WTC11 (cell line): ENCODE data around the gene HECW1. TPM values are rescaled to one million over a fixed set of nuclear protein-coding genes. Genes with fewer than 3 reads are reported as not detected.

Experiments used
- ATAC-seq: fragments of 200-7000 bp; cut with Tn5 transposase; 2 replicates; pipeline ENCODE4 v1.10.0; 2021; ENCODE audit warnings: mild to moderate bottlenecking, moderate library complexity
- CTCF ChIA-PET: fragments of 300-600 bp; sonication (Branson Sonifier 250); formaldehyde crosslinking; loops from one replicate; lab custom pipeline; 2021; ENCODE audit warnings: antibody characterized with exemption; lab: Charles Lee
- POLR2A ChIA-PET: fragments of 350-600 bp; sonication (Branson Sonifier 250); formaldehyde crosslinking; loops from one replicate; lab custom pipeline; 2021; ENCODE audit warnings: antibody characterized with exemption; lab: Charles Lee
- DNase-seq: peaks from one replicate; pipeline ENCODE4 v3.0.0; 2021; ENCODE audit warnings: low spot score
- H3K27ac Mint-ChIP-seq: 2 replicates; pipeline ENCODE4 v1.8.0; 2021; ENCODE audit warnings: mixed read lengths
- H3K27me3 Mint-ChIP-seq: 2 replicates; pipeline ENCODE4 v1.8.0; 2021; ENCODE audit warnings: low read depth, mild to moderate bottlenecking, moderate library complexity, mixed read lengths
- H3K36me3 Mint-ChIP-seq: 2 replicates; pipeline ENCODE4 v1.8.0; 2021; ENCODE audit warnings: mixed read lengths
- H3K4me1 Mint-ChIP-seq: 2 replicates; pipeline ENCODE4 v1.8.0; 2022; ENCODE audit warnings: mixed read lengths
- H3K4me3 Mint-ChIP-seq: 2 replicates; pipeline ENCODE4 v1.8.0; 2021; ENCODE audit warnings: mild to moderate bottlenecking, moderate library complexity, mixed read lengths
- H3K9me3 Mint-ChIP-seq: 2 replicates; pipeline ENCODE4 v1.8.0; 2021; ENCODE audit warnings: mixed read lengths
- ATF1 ChIP-seq: sonication (generic); formaldehyde crosslinking; IDR thresholded peaks from 2 replicates; pipeline ENCODE4 v1.8.1; 2023; ENCODE audit warnings: mild to moderate bottlenecking, moderate library complexity, missing genetic modification reagents
- CBFB ChIP-seq: sonication (generic); formaldehyde crosslinking; IDR thresholded peaks from 2 replicates; pipeline ENCODE4 v1.8.1; 2022; ENCODE audit warnings: mild to moderate bottlenecking, low read depth, missing genetic modification reagents
- ETV6 ChIP-seq: sonication (generic); formaldehyde crosslinking; IDR thresholded peaks from 2 replicates; pipeline ENCODE4 v1.8.1; 2022; ENCODE audit warnings: mild to moderate bottlenecking, missing genetic modification reagents
- GRHL2 ChIP-seq: fragments of 250-450 bp; sonication (Bioruptor Pico); IDR thresholded peaks from 2 replicates; pipeline ENCODE4 v1.8.0; 2022; ENCODE audit warnings: mild to moderate bottlenecking, moderate library complexity; ENCODE audit not compliant: insufficient replicate concordance, severe bottlenecking
- GTF2I ChIP-seq: fragments of 250-450 bp; sonication (Bioruptor Pico); conservative IDR thresholded peaks from 2 replicates; pipeline ENCODE4 v1.4.0; 2021; ENCODE audit warnings: mild to moderate bottlenecking
- KAT7 ChIP-seq: sonication (generic); formaldehyde crosslinking; IDR thresholded peaks from 2 replicates; pipeline ENCODE4 v1.8.1; 2023; ENCODE audit warnings: missing genetic modification reagents, mild to moderate bottlenecking, borderline replicate concordance
- NFE2L1 ChIP-seq: sonication (generic); formaldehyde crosslinking; IDR thresholded peaks from 2 replicates; pipeline ENCODE4 v1.8.1; 2023; ENCODE audit warnings: missing genetic modification reagents
- NR1H2 ChIP-seq: sonication (generic); formaldehyde crosslinking; IDR thresholded peaks from 2 replicates; pipeline ENCODE4 v1.9.0; 2021; ENCODE audit warnings: mild to moderate bottlenecking, moderate library complexity, missing genetic modification reagents
- NR2C2 ChIP-seq: sonication (generic); formaldehyde crosslinking; IDR thresholded peaks from 2 replicates; pipeline ENCODE4 v1.8.0; 2022; ENCODE audit warnings: mild to moderate bottlenecking, missing genetic modification reagents
- TEAD1 ChIP-seq: sonication (generic); formaldehyde crosslinking; IDR thresholded peaks from 2 replicates; pipeline ENCODE4 v1.8.0; 2022; ENCODE audit warnings: mild to moderate bottlenecking, missing genetic modification reagents
- TEAD4 ChIP-seq: sonication (generic); formaldehyde crosslinking; IDR thresholded peaks from 2 replicates; pipeline ENCODE4 v1.8.0; 2022; ENCODE audit warnings: mild to moderate bottlenecking, missing genetic modification reagents
- ZNF138 ChIP-seq: sonication (generic); formaldehyde crosslinking; conservative IDR thresholded peaks from 2 replicates; pipeline ENCODE4 v1.8.1; 2022; ENCODE audit warnings: mild to moderate bottlenecking, moderate library complexity, missing genetic modification reagents
- total RNA-seq: library from RNA; stranded (reverse); gene quantifications from 3 replicates; pipeline ENCODE4 v1.2.3, GENCODE V29; 2021
- TF ChIP-seq, protein P1 (sequence below): sonication (generic); formaldehyde crosslinking; IDR thresholded peaks from 2 replicates; pipeline ENCODE4 v1.8.1; 2023; ENCODE audit warnings: mild to moderate bottlenecking, missing genetic modification reagents, borderline replicate concordance
- TF ChIP-seq, protein P2 (sequence below): sonication (generic); formaldehyde crosslinking; IDR thresholded peaks from 2 replicates; pipeline ENCODE4 v1.8.0; 2023; ENCODE audit warnings: missing genetic modification reagents, mild to moderate bottlenecking, borderline replicate concordance
- TF ChIP-seq, protein P3 (sequence below): sonication (generic); formaldehyde crosslinking; IDR thresholded peaks from 2 replicates; pipeline ENCODE4 v1.8.0; 2023; ENCODE audit warnings: missing genetic modification reagents
- TF ChIP-seq, protein P4 (sequence below): fragments of 250-450 bp; sonication (Bioruptor Pico); IDR thresholded peaks from 2 replicates; pipeline ENCODE4 v1.9.0; 2021; ENCODE audit warnings: mild to moderate bottlenecking
- TF ChIP-seq, protein P5 (sequence below): sonication (generic); formaldehyde crosslinking; IDR thresholded peaks from 2 replicates; pipeline ENCODE4 v1.8.1; 2022; ENCODE audit warnings: low read depth, missing genetic modification reagents, borderline replicate concordance
- TF ChIP-seq, protein P6 (sequence below): sonication (generic); formaldehyde crosslinking; IDR thresholded peaks from 2 replicates; pipeline ENCODE4 v1.8.1; 2022; ENCODE audit warnings: mild to moderate bottlenecking, moderate library complexity, missing genetic modification reagents
- TF ChIP-seq, protein P7 (sequence below): sonication (generic); formaldehyde crosslinking; IDR thresholded peaks from 2 replicates; pipeline ENCODE4 v1.8.1; 2022; ENCODE audit warnings: low read depth, mild to moderate bottlenecking, moderate library complexity, missing genetic modification reagents, borderline replicate concordance
- TF ChIP-seq, protein P8 (sequence below): fragments of 250-450 bp; sonication (Bioruptor Pico); IDR thresholded peaks from 2 replicates; pipeline ENCODE4 v2.1.2; 2022; ENCODE audit warnings: mild to moderate bottlenecking, moderate library complexity

The HECW1 gene
- total RNA-seq, 1 experiment from 2014 or later, result 6.1 TPM

DNA sequence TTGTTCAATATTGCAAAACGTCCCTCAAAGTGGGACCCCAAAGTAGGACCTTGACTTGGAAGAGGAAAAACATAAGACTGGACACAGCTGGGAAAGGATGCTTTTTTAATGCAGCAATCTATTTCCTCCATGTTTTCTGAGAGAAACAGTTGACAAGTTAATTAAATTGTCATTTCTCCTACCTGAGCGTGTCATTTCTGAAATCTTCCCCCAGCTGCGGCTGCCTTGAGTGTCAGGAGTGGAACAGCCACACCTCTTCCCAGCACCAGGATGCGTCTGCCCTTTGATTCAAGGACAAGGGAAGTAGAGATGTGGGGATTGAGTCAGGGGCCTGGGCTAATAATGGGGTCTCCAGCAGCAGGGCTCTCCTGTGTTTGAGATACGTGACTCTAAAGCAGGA is 171.3 kb downstream of the HECW1 start:
- ChIA-PET CTCF (interaction anchor here (1.2 kb wide), 1 partner anchor 10 kb away, joined by 4 read pairs; no protein-coding TSS in a partner anchor), POLR2A (interaction anchor here (0.6 kb wide), 1 partner anchor 29 kb away, joined by 3 read pairs; no protein-coding TSS in a partner anchor)
- Mint-ChIP-seq H3K27me3 (no peaks in the 10 kb centered on the region), H3K27ac (no peak overlapping the region), H3K4me1 (peaks cover 16% of the 10 kb centered on the region), H3K4me3 (no peak overlapping the region), H3K36me3 (peaks cover 31% of the 10 kb centered on the region), H3K9me3 (peaks cover 27% of the 10 kb centered on the region)
- DNase-seq (no peak), ATAC-seq (no peak)
- TF ChIP-seq, protein P1, sequence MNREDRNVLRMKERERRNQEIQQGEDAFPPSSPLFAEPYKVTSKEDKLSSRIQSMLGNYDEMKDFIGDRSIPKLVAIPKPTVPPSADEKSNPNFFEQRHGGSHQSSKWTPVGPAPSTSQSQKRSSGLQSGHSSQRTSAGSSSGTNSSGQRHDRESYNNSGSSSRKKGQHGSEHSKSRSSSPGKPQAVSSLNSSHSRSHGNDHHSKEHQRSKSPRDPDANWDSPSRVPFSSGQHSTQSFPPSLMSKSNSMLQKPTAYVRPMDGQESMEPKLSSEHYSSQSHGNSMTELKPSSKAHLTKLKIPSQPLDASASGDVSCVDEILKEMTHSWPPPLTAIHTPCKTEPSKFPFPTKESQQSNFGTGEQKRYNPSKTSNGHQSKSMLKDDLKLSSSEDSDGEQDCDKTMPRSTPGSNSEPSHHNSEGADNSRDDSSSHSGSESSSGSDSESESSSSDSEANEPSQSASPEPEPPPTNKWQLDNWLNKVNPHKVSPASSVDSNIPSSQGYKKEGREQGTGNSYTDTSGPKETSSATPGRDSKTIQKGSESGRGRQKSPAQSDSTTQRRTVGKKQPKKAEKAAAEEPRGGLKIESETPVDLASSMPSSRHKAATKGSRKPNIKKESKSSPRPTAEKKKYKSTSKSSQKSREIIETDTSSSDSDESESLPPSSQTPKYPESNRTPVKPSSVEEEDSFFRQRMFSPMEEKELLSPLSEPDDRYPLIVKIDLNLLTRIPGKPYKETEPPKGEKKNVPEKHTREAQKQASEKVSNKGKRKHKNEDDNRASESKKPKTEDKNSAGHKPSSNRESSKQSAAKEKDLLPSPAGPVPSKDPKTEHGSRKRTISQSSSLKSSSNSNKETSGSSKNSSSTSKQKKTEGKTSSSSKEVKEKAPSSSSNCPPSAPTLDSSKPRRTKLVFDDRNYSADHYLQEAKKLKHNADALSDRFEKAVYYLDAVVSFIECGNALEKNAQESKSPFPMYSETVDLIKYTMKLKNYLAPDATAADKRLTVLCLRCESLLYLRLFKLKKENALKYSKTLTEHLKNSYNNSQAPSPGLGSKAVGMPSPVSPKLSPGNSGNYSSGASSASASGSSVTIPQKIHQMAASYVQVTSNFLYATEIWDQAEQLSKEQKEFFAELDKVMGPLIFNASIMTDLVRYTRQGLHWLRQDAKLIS, result no peak
- TF ChIP-seq, protein P2, sequence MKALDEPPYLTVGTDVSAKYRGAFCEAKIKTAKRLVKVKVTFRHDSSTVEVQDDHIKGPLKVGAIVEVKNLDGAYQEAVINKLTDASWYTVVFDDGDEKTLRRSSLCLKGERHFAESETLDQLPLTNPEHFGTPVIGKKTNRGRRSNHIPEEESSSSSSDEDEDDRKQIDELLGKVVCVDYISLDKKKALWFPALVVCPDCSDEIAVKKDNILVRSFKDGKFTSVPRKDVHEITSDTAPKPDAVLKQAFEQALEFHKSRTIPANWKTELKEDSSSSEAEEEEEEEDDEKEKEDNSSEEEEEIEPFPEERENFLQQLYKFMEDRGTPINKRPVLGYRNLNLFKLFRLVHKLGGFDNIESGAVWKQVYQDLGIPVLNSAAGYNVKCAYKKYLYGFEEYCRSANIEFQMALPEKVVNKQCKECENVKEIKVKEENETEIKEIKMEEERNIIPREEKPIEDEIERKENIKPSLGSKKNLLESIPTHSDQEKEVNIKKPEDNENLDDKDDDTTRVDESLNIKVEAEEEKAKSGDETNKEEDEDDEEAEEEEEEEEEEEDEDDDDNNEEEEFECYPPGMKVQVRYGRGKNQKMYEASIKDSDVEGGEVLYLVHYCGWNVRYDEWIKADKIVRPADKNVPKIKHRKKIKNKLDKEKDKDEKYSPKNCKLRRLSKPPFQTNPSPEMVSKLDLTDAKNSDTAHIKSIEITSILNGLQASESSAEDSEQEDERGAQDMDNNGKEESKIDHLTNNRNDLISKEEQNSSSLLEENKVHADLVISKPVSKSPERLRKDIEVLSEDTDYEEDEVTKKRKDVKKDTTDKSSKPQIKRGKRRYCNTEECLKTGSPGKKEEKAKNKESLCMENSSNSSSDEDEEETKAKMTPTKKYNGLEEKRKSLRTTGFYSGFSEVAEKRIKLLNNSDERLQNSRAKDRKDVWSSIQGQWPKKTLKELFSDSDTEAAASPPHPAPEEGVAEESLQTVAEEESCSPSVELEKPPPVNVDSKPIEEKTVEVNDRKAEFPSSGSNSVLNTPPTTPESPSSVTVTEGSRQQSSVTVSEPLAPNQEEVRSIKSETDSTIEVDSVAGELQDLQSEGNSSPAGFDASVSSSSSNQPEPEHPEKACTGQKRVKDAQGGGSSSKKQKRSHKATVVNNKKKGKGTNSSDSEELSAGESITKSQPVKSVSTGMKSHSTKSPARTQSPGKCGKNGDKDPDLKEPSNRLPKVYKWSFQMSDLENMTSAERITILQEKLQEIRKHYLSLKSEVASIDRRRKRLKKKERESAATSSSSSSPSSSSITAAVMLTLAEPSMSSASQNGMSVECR (CRISPR knock-in tag), result no peak
- TF ChIP-seq GTF2I (CRISPR knock-in tag) (no peak), KAT7 (CRISPR knock-in tag) (no peak), TEAD4 (no peak), GRHL2 (CRISPR knock-in tag) (no peak), CBFB (no peak), ETV6 (no peak)
- TF ChIP-seq, protein P3, sequence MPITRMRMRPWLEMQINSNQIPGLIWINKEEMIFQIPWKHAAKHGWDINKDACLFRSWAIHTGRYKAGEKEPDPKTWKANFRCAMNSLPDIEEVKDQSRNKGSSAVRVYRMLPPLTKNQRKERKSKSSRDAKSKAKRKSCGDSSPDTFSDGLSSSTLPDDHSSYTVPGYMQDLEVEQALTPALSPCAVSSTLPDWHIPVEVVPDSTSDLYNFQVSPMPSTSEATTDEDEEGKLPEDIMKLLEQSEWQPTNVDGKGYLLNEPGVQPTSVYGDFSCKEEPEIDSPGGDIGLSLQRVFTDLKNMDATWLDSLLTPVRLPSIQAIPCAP (CRISPR knock-in tag), result no peak
- TF ChIP-seq, protein P4, sequence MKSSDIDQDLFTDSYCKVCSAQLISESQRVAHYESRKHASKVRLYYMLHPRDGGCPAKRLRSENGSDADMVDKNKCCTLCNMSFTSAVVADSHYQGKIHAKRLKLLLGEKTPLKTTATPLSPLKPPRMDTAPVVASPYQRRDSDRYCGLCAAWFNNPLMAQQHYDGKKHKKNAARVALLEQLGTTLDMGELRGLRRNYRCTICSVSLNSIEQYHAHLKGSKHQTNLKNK (CRISPR knock-in tag), result no peak
- TF ChIP-seq, protein P5, sequence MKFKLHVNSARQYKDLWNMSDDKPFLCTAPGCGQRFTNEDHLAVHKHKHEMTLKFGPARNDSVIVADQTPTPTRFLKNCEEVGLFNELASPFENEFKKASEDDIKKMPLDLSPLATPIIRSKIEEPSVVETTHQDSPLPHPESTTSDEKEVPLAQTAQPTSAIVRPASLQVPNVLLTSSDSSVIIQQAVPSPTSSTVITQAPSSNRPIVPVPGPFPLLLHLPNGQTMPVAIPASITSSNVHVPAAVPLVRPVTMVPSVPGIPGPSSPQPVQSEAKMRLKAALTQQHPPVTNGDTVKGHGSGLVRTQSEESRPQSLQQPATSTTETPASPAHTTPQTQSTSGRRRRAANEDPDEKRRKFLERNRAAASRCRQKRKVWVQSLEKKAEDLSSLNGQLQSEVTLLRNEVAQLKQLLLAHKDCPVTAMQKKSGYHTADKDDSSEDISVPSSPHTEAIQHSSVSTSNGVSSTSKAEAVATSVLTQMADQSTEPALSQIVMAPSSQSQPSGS (CRISPR knock-in tag), result no peak

DNA sequence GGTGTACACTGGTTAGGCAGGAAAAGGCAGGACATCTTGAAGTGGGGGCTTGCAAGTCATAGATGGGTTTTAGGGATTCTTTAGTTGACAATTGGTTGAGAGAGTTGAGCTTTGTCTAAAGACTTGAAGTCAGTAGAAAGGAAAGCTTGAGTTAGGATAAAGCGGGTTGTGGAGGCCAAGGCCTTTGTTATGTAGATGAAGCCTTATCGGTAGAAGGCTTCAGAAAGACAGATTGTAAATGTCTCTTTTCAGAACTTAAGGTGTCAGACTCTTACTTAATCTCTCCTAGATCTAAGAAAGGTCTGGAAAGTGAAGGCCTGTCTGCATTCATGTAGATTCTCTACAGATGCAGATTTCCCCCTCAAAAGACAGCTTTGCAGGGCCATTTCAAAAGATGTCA is 177.4 kb downstream of the HECW1 start:
- H3K9me3 Mint-ChIP-seq, result peaks cover 51% of the 10 kb centered on the region
- peaks cover 57% of the 10 kb centered on the region for H3K4me1 Mint-ChIP-seq
- DNase-seq, result no peak
- peak; percentile 10; the same call in 1 of the 2 replicates for ATAC-seq
- ChIA-PET POLR2A (interaction anchor here (0.6 kb wide), 1 partner anchor 356 kb away, joined by 5 read pairs; no protein-coding TSS in a partner anchor), CTCF (no interaction called here)
- no peak overlapping the region for H3K4me3 Mint-ChIP-seq
- no peaks in the 10 kb centered on the region; the same call in 1 of the 2 replicates for H3K27me3 Mint-ChIP-seq
- H3K27ac Mint-ChIP-seq, result peak overlapping the region; percentile 94
- H3K36me3 Mint-ChIP-seq, result peaks cover 63% of the 10 kb centered on the region
- TF ChIP-seq NR1H2 (no peak), TEAD1 (no peak), ATF1 (no peak), NR2C2 (CRISPR knock-in tag) (no peak), ZNF138 (CRISPR knock-in tag) (no peak), NFE2L1 (CRISPR knock-in tag) (no peak), CBFB (no peak)
- TF ChIP-seq, protein P6, sequence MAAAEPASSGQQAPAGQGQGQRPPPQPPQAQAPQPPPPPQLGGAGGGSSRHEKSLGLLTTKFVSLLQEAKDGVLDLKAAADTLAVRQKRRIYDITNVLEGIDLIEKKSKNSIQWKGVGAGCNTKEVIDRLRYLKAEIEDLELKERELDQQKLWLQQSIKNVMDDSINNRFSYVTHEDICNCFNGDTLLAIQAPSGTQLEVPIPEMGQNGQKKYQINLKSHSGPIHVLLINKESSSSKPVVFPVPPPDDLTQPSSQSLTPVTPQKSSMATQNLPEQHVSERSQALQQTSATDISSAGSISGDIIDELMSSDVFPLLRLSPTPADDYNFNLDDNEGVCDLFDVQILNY, result no peak
- TF ChIP-seq, protein P7, sequence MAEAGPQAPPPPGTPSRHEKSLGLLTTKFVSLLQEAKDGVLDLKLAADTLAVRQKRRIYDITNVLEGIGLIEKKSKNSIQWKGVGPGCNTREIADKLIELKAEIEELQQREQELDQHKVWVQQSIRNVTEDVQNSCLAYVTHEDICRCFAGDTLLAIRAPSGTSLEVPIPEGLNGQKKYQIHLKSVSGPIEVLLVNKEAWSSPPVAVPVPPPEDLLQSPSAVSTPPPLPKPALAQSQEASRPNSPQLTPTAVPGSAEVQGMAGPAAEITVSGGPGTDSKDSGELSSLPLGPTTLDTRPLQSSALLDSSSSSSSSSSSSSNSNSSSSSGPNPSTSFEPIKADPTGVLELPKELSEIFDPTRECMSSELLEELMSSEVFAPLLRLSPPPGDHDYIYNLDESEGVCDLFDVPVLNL (CRISPR knock-in tag), result no peak
- TF ChIP-seq, protein P8, sequence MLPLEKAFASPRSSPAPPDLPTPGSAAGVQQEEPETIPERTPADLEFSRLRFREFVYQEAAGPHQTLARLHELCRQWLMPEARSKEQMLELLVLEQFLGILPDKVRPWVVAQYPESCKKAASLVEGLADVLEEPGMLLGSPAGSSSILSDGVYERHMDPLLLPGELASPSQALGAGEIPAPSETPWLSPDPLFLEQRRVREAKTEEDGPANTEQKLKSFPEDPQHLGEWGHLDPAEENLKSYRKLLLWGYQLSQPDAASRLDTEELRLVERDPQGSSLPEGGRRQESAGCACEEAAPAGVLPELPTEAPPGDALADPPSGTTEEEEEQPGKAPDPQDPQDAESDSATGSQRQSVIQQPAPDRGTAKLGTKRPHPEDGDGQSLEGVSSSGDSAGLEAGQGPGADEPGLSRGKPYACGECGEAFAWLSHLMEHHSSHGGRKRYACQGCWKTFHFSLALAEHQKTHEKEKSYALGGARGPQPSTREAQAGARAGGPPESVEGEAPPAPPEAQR (CRISPR knock-in tag), result no peak
